Loucy (cell line): ENCODE data around the gene ZNF385B.

Source experiments
- EZH2phosphoT487 ChIP-seq: fragments of 200-600 bp; IDR thresholded peaks from 2 replicates; pipeline ENCODE4 v1.6.1; 2018; ENCODE audit warnings: antibody characterized with exemption, mild to moderate bottlenecking, moderate library complexity, borderline replicate concordance
- TF ChIP-seq, protein P1 (sequence below): fragments of 200-600 bp; sonication (generic); conservative IDR thresholded peaks from 2 replicates; pipeline ENCODE4 v1.5.1; 2014; ENCODE audit warnings: mild to moderate bottlenecking, antibody characterized with exemption, low read length

DNA sequence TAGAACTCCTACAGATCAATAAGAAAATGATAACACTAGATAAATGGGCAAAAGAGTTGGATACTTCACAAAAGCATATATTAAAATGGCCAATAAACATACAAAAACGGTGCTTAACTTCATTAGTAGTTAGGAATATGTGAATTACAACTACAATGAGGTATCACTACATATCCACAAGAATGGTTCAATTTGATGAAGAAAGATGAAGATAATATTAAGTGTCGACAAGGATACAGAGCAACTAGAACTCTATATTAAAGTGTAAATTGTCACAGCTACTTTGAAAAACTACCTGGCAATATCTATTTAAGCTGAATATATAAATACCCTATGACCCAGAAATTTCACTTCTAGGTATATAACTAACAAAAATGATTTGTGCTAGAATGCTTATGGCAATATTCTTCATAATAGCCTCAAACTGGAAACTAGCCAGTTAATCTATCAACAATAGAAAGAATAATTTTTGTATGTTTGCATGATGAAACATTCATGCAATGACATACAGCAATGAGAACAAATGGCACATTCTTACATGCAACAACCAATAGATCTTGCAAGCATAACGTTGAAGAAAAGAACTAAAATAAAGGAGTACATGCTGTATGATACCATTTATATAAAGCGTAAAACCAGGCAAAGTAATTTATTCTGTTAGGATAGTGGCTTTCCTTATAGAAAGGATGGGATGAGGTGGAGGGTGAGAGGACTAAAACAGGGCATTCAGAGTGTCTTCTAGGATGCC, 306.6 kb downstream of the ZNF385B start:
- TF ChIP-seq, protein P1, sequence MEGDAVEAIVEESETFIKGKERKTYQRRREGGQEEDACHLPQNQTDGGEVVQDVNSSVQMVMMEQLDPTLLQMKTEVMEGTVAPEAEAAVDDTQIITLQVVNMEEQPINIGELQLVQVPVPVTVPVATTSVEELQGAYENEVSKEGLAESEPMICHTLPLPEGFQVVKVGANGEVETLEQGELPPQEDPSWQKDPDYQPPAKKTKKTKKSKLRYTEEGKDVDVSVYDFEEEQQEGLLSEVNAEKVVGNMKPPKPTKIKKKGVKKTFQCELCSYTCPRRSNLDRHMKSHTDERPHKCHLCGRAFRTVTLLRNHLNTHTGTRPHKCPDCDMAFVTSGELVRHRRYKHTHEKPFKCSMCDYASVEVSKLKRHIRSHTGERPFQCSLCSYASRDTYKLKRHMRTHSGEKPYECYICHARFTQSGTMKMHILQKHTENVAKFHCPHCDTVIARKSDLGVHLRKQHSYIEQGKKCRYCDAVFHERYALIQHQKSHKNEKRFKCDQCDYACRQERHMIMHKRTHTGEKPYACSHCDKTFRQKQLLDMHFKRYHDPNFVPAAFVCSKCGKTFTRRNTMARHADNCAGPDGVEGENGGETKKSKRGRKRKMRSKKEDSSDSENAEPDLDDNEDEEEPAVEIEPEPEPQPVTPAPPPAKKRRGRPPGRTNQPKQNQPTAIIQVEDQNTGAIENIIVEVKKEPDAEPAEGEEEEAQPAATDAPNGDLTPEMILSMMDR, result no peak
- no peak for TF ChIP-seq EZH2phosphoT487
